ENCODE results near the gene DDX17.

The DDX17 gene

GRCh38 chr22:38524429-38524828, 18.3 kb upstream of the DDX17 start:
- DNase-seq = no peak
- intact Hi-C loops (cut with DNase I; ENCODE audit: low total_unique reads) = no loop called here
- no peaks in the 10 kb centered on the region for H3K27me3 ChIP-seq
- H3K36me3 ChIP-seq = no peaks in the 10 kb centered on the region
- TF ChIP-seq CTCF (IDR thresholded peaks at IDR 0.05) = no peak
- H3K4me1 ChIP-seq = no peaks in the 10 kb centered on the region
- no peaks in the 10 kb centered on the region for H3K9me3 ChIP-seq
- H3K27ac ChIP-seq = no peak overlapping the region
- H3K4me3 ChIP-seq = no peak overlapping the region

GRCh38 chr22:38523479-38523878, 17.4 kb upstream of the DDX17 start:
- no peak overlapping the region for H3K27ac ChIP-seq
- no peak for TF ChIP-seq CTCF (IDR thresholded peaks at IDR 0.05)
- no peaks in the 10 kb centered on the region for H3K4me1 ChIP-seq
- H3K4me3 ChIP-seq = no peak overlapping the region
- no peaks in the 10 kb centered on the region for H3K27me3 ChIP-seq
- no peaks in the 10 kb centered on the region for H3K36me3 ChIP-seq
- DNase-seq = no peak
- intact Hi-C loops (cut with DNase I; ENCODE audit: low total_unique reads) = no loop called here
- H3K9me3 ChIP-seq = no peaks in the 10 kb centered on the region

- no peak for TF ChIP-seq CTCF (IDR thresholded peaks at IDR 0.05)
- Histone ChIP-seq H3K4me3 (no peak overlapping the region), H3K4me1 (no peaks in the 10 kb centered on the region), H3K27ac (no peak overlapping the region), H3K36me3 (no peaks in the 10 kb centered on the region), H3K9me3 (no peaks in the 10 kb centered on the region), H3K27me3 (no peaks in the 10 kb centered on the region)
- intact Hi-C loops (cut with DNase I; ENCODE audit: low total_unique reads) = no loop called here
- no peak for DNase-seq
Measured at GRCh38 chr22:38523029-38523428, 16.9 kb upstream of the DDX17 start.

- intact Hi-C loops (cut with DNase I; ENCODE audit: low total_unique reads) = no loop called here
- H3K9me3 ChIP-seq = no peaks in the 10 kb centered on the region
Measured at GRCh38 chr22:38519453-38520250, 13.5 kb upstream of the DDX17 start.

GRCh38 chr22:38518620-38519019, 12.5 kb upstream of the DDX17 start:
- Histone ChIP-seq H3K4me1 (no peaks in the 10 kb centered on the region), H3K27ac (no peak overlapping the region), H3K9me3 (no peaks in the 10 kb centered on the region), H3K27me3 (no peaks in the 10 kb centered on the region), H3K36me3 (no peaks in the 10 kb centered on the region), H3K4me3 (no peak overlapping the region)
- intact Hi-C loops (cut with DNase I; ENCODE audit: low total_unique reads) = no loop called here
- no peak for TF ChIP-seq CTCF (IDR thresholded peaks at IDR 0.05)
- DNase-seq = no peak

More at GRCh38 chr22:38519453-38520250, 13.5 kb upstream of the DDX17 start:
- no peak overlapping the region for H3K27ac ChIP-seq
- H3K27me3 ChIP-seq = no peaks in the 10 kb centered on the region
- no peaks in the 10 kb centered on the region for H3K4me1 ChIP-seq
- DNase-seq = no peak
- no peak overlapping the region for H3K4me3 ChIP-seq
- no peak for TF ChIP-seq CTCF (IDR thresholded peaks at IDR 0.05)
- H3K36me3 ChIP-seq = no peaks in the 10 kb centered on the region

Measured in tibial artery (tissue), 4 donors.